Testis (tissue), 3 donors: ENCODE results near the gene CCNJL. TPM values are rescaled to one million over a fixed set of nuclear protein-coding genes. Genes with fewer than 3 reads are reported as not detected.

ENCODE experiments used
- DNase-seq: peaks from one replicate; pipeline ENCODE4 v3.0.0-alpha.2; 2019
- H3K27ac ChIP-seq, 2 donors: fragments of 200-600 bp; sonication (generic); one replicate each; pipeline ENCODE4 v1.5.1; 2019
- H3K27me3 ChIP-seq: fragments of 200-600 bp; sonication (generic); one replicate; pipeline ENCODE4 v1.5.1; 2019
- H3K36me3 ChIP-seq: fragments of 200-600 bp; sonication (generic); one replicate; pipeline ENCODE4 v1.5.1; 2017; ENCODE audit warnings: low read depth; ENCODE audit errors: missing control alignments
- H3K4me1 ChIP-seq: fragments of 200-600 bp; sonication (generic); one replicate; pipeline ENCODE4 v1.5.1; 2019
- H3K4me3 ChIP-seq, 2 donors: fragments of 200-600 bp; sonication (generic); one replicate each; pipeline ENCODE4 v1.5.1; 2017 to 2019
- H3K9me3 ChIP-seq: fragments of 200-600 bp; sonication (generic); one replicate; pipeline ENCODE4 v1.5.1; 2017
- POLR2A ChIP-seq: fragments of 450-650 bp; IDR thresholded peaks from one replicate; pipeline ENCODE4 v1.6.1; 2017; ENCODE audit warnings: antibody characterized with exemption, mild to moderate bottlenecking, moderate library complexity
- WGBS, 2 donors: methylation state at CpG; one replicate each; pipeline ENCODE4 v1.1.5; 2018; 5-methylcytosine and 5-hydroxymethylcytosine counted together
- intact Hi-C: fragments of 100-400 bp; cut with DNase I; formaldehyde crosslinking; loops from one replicate; pipeline ENCODE4 v1.15.1; 2023; ENCODE audit warnings: low total_unique reads
- polyA plus RNA-seq: library from polyadenylated mRNA; stranded (reverse); fragments of 350-450 nt; fragmentation: Illumina TruSeq; extraction: RNeasy Lipid Tissue Mini Kit (QIAGEN cat#74804); gene quantifications from one replicate; pipeline ENCODE4 v1.2.3, GENCODE V29; 2014; ENCODE audit warnings: low read depth, low replicate concordance; ENCODE audit not compliant: insufficient read depth
- total RNA-seq, 2 donors: library from RNA; depleted of rRNA; stranded (reverse); fragments of >200 nt; gene quantifications; one replicate each; pipeline ENCODE4 v1.2.3, GENCODE V29; 2016
- TF ChIP-seq, protein P1 (sequence below), 3 experiments: fragments of 450-650 bp in 2 of 3; fragments of 200-600 bp in 1 of 3; sonication (generic) in 1 of 3; IDR thresholded peaks; one replicate each; pipeline ENCODE4 v1.5.1; 2016 to 2019; ENCODE audit warnings: antibody characterized with exemption in 3 of 3, mild to moderate bottlenecking in 2 of 3, moderate library complexity in 1 of 3

Gene CCNJL
- total and polyA plus RNA-seq, 3 donors from 2014 or later, result 23.6 to 47.0 (median 41.4) TPM

DNA sequence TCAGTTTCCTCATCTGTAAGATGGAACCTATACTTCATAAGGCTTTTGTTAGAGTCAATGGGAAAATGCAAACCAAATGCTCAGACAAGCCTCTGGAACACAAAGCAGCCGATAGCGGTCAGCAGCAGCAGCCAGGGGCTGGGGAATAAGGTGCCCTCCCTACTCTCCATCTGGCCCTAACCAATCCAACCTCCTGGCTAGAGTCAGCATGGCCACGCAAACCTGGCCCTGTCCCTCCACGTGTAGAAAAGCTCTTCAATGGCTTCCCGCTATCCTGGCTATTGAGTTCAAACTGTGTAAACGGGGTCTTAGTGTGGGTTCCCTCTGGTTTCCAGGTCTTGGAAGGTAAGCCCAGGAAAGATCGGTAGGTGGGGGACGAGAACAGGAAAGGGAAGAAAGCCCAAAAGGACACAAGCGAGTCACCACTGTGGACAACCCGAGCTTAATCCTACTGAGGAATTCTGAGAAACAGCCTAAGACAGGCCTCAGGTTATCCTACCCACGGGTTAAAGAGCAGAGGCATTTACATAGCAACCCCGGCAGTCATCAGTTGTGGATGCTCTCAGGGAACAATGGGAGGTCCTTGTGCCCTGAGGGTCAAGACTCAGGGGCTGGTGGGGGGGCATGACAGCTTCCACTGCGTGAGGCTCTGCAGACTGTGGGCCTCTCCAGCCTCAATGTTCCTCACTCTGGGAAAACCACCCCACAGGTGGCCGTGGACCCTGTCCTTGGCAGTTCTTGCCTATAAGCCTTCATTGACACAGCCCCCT is 52.2 kb downstream of the CCNJL start:
- H3K4me1 ChIP-seq, result peaks cover 31% of the 10 kb centered on the region
- intact Hi-C loops, result no loop called here
- WGBS, 2 donors, result 81 to 88% methylated on average over 13 to 14 of the region's 14 CpGs
- peak overlapping the region; percentile 77 to 86 for H3K27ac ChIP-seq
- no peak overlapping the region for H3K4me3 ChIP-seq
- H3K27me3 ChIP-seq, result no peaks in the 10 kb centered on the region
- no peak for DNase-seq
- no peaks in the 10 kb centered on the region for H3K9me3 ChIP-seq
- TF ChIP-seq, protein P1, sequence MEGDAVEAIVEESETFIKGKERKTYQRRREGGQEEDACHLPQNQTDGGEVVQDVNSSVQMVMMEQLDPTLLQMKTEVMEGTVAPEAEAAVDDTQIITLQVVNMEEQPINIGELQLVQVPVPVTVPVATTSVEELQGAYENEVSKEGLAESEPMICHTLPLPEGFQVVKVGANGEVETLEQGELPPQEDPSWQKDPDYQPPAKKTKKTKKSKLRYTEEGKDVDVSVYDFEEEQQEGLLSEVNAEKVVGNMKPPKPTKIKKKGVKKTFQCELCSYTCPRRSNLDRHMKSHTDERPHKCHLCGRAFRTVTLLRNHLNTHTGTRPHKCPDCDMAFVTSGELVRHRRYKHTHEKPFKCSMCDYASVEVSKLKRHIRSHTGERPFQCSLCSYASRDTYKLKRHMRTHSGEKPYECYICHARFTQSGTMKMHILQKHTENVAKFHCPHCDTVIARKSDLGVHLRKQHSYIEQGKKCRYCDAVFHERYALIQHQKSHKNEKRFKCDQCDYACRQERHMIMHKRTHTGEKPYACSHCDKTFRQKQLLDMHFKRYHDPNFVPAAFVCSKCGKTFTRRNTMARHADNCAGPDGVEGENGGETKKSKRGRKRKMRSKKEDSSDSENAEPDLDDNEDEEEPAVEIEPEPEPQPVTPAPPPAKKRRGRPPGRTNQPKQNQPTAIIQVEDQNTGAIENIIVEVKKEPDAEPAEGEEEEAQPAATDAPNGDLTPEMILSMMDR (IDR thresholded peaks at IDR 0.05), result no peak
- TF ChIP-seq POLR2A, result no peak
- no peaks in the 10 kb centered on the region for H3K36me3 ChIP-seq

- Histone ChIP-seq H3K4me3 (no peak overlapping the region), H3K4me1 (peaks cover 31% of the 10 kb centered on the region), H3K36me3 (no peaks in the 10 kb centered on the region), H3K27me3 (no peaks in the 10 kb centered on the region), H3K27ac (peak overlapping the region; percentile 77 to 86), H3K9me3 (no peaks in the 10 kb centered on the region)
- no peak for DNase-seq
- TF ChIP-seq, protein P1 (IDR thresholded peaks at IDR 0.05), result no peak
- no peak for TF ChIP-seq POLR2A
- WGBS, 2 donors, result 91 to 93% methylated on average over 6 to 7 of the region's 7 CpGs
- intact Hi-C loops, result no loop called here
Measured at GRCh38 chr5:160259341-160259740, 53.0 kb downstream of the CCNJL start.

DNA sequence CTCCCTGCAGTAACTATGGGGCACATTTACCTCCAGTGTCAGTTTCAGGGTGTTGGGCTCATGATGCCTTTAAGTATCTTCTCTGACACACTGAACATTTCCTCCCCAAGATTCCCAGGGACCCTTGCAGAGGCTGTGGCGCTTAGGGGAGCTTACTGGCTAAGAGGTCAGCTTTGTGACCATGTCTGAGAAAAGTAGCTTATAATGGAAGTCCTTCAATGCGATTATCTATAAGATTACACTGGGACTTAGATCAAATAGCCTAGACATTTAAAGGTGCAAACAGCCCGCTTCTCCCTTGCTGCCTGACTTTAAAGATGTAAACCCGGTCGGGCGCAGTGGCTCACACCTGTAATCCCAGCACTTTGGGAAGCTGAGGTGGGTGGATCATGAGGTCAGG is 57.7 kb downstream of the CCNJL start:
- WGBS, 2 donors, result 92% methylated on average over 6 of the region's 6 CpGs
- Histone ChIP-seq H3K27ac (no peak overlapping the region), H3K27me3 (no peaks in the 10 kb centered on the region), H3K4me1 (no peaks in the 10 kb centered on the region), H3K36me3 (no peaks in the 10 kb centered on the region), H3K4me3 (no peak overlapping the region), H3K9me3 (no peaks in the 10 kb centered on the region)
- TF ChIP-seq, protein P1 (IDR thresholded peaks at IDR 0.05), result no peak
- no peak for TF ChIP-seq POLR2A
- no peak for DNase-seq
- intact Hi-C loops, result no loop called here

DNA sequence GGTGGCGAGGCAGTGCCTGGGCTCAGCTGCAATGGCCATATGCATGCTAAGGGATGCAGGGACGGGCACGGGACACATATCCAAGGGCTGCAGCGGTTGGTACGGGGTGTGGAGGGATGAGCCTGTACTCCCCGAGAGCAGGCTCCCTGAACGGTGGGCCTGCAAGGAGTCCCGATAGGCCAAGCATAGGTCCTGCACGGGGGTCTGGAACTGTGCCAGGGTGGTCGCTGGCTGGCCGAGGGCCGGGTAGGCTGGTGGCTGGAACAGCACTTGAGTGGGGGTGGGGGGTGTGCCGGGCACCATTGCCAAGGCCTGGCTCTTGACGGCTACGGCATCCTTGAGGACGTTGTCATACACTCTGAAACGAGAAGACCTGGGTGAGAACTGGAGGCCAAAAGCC is 58.9 kb downstream of the CCNJL start:
- TF ChIP-seq, protein P1 (IDR thresholded peaks at IDR 0.05), result no peak
- TF ChIP-seq POLR2A, result no peak
- Histone ChIP-seq H3K27me3 (no peaks in the 10 kb centered on the region), H3K4me3 (no peak overlapping the region), H3K9me3 (no peaks in the 10 kb centered on the region), H3K27ac (no peak overlapping the region), H3K4me1 (no peaks in the 10 kb centered on the region), H3K36me3 (no peaks in the 10 kb centered on the region)
- intact Hi-C loops, result no loop called here
- DNase-seq, result no peak
- WGBS, 2 donors, result 93 to 100% methylated on average over 8 to 16 of the region's 17 CpGs

DNA sequence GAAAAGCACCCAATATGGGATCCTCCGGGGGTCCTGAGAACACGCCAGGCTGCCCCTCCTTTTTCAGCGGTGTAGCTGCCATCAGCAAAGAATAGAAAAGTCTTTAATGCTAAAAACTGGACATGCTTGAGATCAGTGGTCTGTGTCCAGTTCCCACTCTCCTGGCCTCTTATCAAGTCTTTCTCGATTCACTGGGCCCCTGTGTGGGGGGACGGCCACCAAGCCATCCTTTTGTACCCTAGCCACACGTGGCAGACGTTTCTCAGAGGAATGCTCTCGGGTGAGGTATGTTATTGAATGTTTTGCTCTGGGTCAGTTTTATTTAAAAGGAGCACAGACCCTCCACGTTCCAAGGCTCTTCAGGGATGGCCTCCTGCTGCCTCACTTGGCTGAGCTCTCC is 59.4 kb downstream of the CCNJL start:
- no peaks in the 10 kb centered on the region for H3K27me3 ChIP-seq
- H3K27ac ChIP-seq, result no peak overlapping the region
- H3K9me3 ChIP-seq, result no peaks in the 10 kb centered on the region
- no peak overlapping the region for H3K4me3 ChIP-seq
- intact Hi-C loops, result no loop called here
- no peak for TF ChIP-seq POLR2A
- TF ChIP-seq, protein P1 (IDR thresholded peaks at IDR 0.05), result no peak
- DNase-seq, result no peak
- no peaks in the 10 kb centered on the region for H3K36me3 ChIP-seq
- no peaks in the 10 kb centered on the region for H3K4me1 ChIP-seq
- WGBS, 2 donors, result 85 to 89% methylated on average over 9 of the region's 9 CpGs
